Measurements from ENCODE around the gene LAMA1. TPM values are rescaled to one million over a fixed set of nuclear protein-coding genes. Genes with fewer than 3 reads are reported as not detected.

The LAMA1 gene
- total RNA-seq, 1 experiment from 2014 or later, result 1.4 TPM

- no peak for DNase-seq (ENCODE audit: low read depth)
Measured at GRCh38 chr18:6992761-6993160, 124.8 kb downstream of the LAMA1 start.

GRCh38 chr18:6983366-6983765 is 134.2 kb downstream of the LAMA1 start:
- DNase-seq (ENCODE audit: low read depth), result no peak

GRCh38 chr18:6982398-6982797 is 135.2 kb downstream of the LAMA1 start:
- DNase-seq (ENCODE audit: low read depth), result no peak

- DNase-seq (ENCODE audit: low read depth), result no peak
Measured at GRCh38 chr18:6980363-6980762, 137.2 kb downstream of the LAMA1 start.

- no peak for DNase-seq (ENCODE audit: low read depth)
Measured at GRCh38 chr18:6979954-6980353, 137.6 kb downstream of the LAMA1 start.

GRCh38 chr18:6976935-6977334 is 140.7 kb downstream of the LAMA1 start:
- no peak for DNase-seq (ENCODE audit: low read depth)

GRCh38 chr18:6975084-6975483 is 142.5 kb downstream of the LAMA1 start:
- no peak for DNase-seq (ENCODE audit: low read depth)

GRCh38 chr18:6971823-6972478 is 145.6 kb downstream of the LAMA1 start:
- DNase-seq (ENCODE audit: low read depth), result no peak

GRCh38 chr18:6963452-6964097 is 154.0 kb downstream of the LAMA1 start:
- DNase-seq (ENCODE audit: low read depth), result no peak

GRCh38 chr18:6962571-6963451 is 154.8 kb downstream of the LAMA1 start:
- DNase-seq (ENCODE audit: low read depth), result no peak

GRCh38 chr18:6961331-6961730 is 156.3 kb downstream of the LAMA1 start:
- DNase-seq (ENCODE audit: low read depth), result no peak

GRCh38 chr18:6960656-6961055 is 156.9 kb downstream of the LAMA1 start:
- DNase-seq (ENCODE audit: low read depth), result peak; percentile 34

- DNase-seq (ENCODE audit: low read depth), result no peak
Measured at GRCh38 chr18:6960124-6960523, 157.5 kb downstream of the LAMA1 start.

- DNase-seq (ENCODE audit: low read depth), result no peak
Measured at GRCh38 chr18:6959110-6959509, 158.5 kb downstream of the LAMA1 start.

GRCh38 chr18:6956999-6957398 is 160.6 kb downstream of the LAMA1 start:
- DNase-seq (ENCODE audit: low read depth), result no peak

GRCh38 chr18:6956495-6956894 is 161.1 kb downstream of the LAMA1 start:
- DNase-seq (ENCODE audit: low read depth), result no peak

- no peak for DNase-seq (ENCODE audit: low read depth)
Measured at GRCh38 chr18:6955304-6955703, 162.3 kb downstream of the LAMA1 start.

- no peak for DNase-seq (ENCODE audit: low read depth)
Measured at GRCh38 chr18:6954501-6954900, 163.1 kb downstream of the LAMA1 start.

GRCh38 chr18:6951336-6952090 is 166.1 kb downstream of the LAMA1 start:
- no peak for DNase-seq (ENCODE audit: low read depth)

GRCh38 chr18:6950641-6951040 is 167.0 kb downstream of the LAMA1 start:
- DNase-seq (ENCODE audit: low read depth), result no peak

- no peak for DNase-seq (ENCODE audit: low read depth)
Measured at GRCh38 chr18:6949800-6950586, 167.6 kb downstream of the LAMA1 start.

All from LHCN-M2 (cell line).